ENCODE measurements around the gene CC2D1A.

DNA sequence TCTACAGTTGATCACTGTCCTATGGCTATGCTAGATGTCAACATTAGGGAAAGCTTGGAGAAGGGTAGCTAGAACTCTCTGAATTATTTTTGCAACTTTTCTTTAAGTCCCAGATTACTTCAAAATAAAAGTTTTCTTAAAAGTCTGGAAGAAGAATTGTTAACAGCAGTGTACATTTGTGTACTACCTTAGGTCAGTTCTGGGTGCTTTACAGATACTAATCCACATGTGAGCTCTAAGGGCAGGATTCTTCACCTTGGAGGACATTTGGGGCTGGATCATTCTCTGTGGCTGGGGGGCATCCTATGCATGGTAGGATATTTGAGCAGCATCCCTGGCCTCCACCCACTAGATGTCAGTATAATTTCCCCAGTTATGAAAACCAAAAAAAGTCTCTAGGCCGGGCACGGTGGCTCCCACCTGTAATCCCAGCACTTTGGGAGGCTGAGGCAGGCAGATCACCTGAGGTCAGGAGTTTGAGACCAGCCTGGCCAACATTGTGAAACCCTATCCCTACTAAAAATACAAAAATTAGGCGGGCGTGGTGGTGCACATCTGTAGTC is 2.9 kb upstream of the CC2D1A start:
- TF ChIP-seq, protein P1, sequence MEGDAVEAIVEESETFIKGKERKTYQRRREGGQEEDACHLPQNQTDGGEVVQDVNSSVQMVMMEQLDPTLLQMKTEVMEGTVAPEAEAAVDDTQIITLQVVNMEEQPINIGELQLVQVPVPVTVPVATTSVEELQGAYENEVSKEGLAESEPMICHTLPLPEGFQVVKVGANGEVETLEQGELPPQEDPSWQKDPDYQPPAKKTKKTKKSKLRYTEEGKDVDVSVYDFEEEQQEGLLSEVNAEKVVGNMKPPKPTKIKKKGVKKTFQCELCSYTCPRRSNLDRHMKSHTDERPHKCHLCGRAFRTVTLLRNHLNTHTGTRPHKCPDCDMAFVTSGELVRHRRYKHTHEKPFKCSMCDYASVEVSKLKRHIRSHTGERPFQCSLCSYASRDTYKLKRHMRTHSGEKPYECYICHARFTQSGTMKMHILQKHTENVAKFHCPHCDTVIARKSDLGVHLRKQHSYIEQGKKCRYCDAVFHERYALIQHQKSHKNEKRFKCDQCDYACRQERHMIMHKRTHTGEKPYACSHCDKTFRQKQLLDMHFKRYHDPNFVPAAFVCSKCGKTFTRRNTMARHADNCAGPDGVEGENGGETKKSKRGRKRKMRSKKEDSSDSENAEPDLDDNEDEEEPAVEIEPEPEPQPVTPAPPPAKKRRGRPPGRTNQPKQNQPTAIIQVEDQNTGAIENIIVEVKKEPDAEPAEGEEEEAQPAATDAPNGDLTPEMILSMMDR (conservative IDR thresholded peaks at IDR 0.05; ENCODE audit: low read depth, low read length), result peak; percentile 73
- no peak for TF ChIP-seq EZH2 (IDR thresholded peaks at IDR 0.05; ENCODE audit: low read length, unreplicated experiment)
